Parathyroid adenoma (tissue), 2 donors: ENCODE data around the gene GRAMD1B.

Experiments
- H2AFZ ChIP-seq: fragments of 300-600 bp; sonication (generic); one replicate; pipeline ENCODE4 v1.7.0; 2017; ENCODE audit warnings: antibody characterized with exemption, mild to moderate bottlenecking
- H3K27ac ChIP-seq: fragments of 300-600 bp; sonication (generic); one replicate; pipeline ENCODE4 v1.7.0; 2017
- H3K27me3 ChIP-seq: fragments of 300-600 bp; sonication (generic); one replicate; pipeline ENCODE4 v1.7.0; 2017; ENCODE audit warnings: low read length; ENCODE audit not compliant: control insufficient read depth, insufficient read depth
- H3K36me3 ChIP-seq: fragments of 300-600 bp; sonication (generic); one replicate; pipeline ENCODE4 v1.7.0; 2017; ENCODE audit warnings: low read length; ENCODE audit not compliant: control insufficient read depth, insufficient read depth
- H3K4me1 ChIP-seq: fragments of 300-600 bp; sonication (generic); one replicate; pipeline ENCODE4 v1.7.0; 2017; ENCODE audit warnings: control low read depth
- H3K4me2 ChIP-seq: fragments of 300-600 bp; sonication (generic); one replicate; pipeline ENCODE4 v1.7.0; 2017; ENCODE audit warnings: low read length
- H3K4me3 ChIP-seq: fragments of 300-600 bp; sonication (generic); one replicate; pipeline ENCODE4 v1.7.0; 2017; ENCODE audit warnings: low read depth, low read length
- H3K79me2 ChIP-seq: fragments of 300-600 bp; sonication (generic); one replicate; pipeline ENCODE4 v1.7.0; 2017; ENCODE audit warnings: control low read depth
- H3K9ac ChIP-seq: fragments of 300-600 bp; sonication (generic); one replicate; pipeline ENCODE4 v1.7.0; 2017; ENCODE audit warnings: mild to moderate bottlenecking
- H3K9me3 ChIP-seq: fragments of 300-600 bp; sonication (generic); one replicate; pipeline ENCODE4 v1.7.0; 2017; ENCODE audit warnings: low read length; ENCODE audit not compliant: control insufficient read depth
- TF ChIP-seq, protein P1 (sequence below): fragments of 300-600 bp; sonication (generic); IDR thresholded peaks from one replicate; pipeline ENCODE4 v1.7.0; 2017; ENCODE audit warnings: antibody characterized with exemption, mild to moderate bottlenecking
- donor health status: primary hyperparathyroidism.

The GRAMD1B gene

DNA sequence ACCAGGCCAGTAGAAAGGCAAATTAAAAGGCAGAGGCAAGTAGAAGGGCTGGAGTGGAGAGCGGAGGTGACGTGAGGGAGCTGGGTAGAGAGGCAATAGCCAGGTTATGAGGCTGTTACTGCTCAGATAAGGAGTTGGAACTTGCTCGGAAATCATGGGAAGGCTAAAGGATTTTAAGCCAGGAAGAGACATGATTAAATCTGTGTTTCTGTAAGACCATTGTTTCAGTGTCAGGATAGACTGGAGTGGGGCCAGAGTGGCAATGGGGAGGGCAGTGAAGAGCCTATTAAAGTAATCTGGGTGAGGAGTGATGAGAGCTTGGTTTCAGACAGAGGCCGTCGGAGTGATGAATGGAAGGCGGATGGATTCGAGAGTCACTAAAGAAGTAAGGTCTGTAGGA is 39.0 kb downstream of the GRAMD1B start:
- Histone ChIP-seq H3K9ac (no peak overlapping the region), H3K27ac (no peak overlapping the region), H3K27me3 (no peaks in the 10 kb centered on the region), H3K4me3 (no peak overlapping the region), H3K36me3 (no peaks in the 10 kb centered on the region), H3K79me2 (no peaks in the 10 kb centered on the region), H3K4me1 (no peaks in the 10 kb centered on the region), H2AFZ (no peak overlapping the region), H3K9me3 (no peaks in the 10 kb centered on the region), H3K4me2 (no peak overlapping the region)
- TF ChIP-seq, protein P1, sequence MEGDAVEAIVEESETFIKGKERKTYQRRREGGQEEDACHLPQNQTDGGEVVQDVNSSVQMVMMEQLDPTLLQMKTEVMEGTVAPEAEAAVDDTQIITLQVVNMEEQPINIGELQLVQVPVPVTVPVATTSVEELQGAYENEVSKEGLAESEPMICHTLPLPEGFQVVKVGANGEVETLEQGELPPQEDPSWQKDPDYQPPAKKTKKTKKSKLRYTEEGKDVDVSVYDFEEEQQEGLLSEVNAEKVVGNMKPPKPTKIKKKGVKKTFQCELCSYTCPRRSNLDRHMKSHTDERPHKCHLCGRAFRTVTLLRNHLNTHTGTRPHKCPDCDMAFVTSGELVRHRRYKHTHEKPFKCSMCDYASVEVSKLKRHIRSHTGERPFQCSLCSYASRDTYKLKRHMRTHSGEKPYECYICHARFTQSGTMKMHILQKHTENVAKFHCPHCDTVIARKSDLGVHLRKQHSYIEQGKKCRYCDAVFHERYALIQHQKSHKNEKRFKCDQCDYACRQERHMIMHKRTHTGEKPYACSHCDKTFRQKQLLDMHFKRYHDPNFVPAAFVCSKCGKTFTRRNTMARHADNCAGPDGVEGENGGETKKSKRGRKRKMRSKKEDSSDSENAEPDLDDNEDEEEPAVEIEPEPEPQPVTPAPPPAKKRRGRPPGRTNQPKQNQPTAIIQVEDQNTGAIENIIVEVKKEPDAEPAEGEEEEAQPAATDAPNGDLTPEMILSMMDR: no peak

DNA sequence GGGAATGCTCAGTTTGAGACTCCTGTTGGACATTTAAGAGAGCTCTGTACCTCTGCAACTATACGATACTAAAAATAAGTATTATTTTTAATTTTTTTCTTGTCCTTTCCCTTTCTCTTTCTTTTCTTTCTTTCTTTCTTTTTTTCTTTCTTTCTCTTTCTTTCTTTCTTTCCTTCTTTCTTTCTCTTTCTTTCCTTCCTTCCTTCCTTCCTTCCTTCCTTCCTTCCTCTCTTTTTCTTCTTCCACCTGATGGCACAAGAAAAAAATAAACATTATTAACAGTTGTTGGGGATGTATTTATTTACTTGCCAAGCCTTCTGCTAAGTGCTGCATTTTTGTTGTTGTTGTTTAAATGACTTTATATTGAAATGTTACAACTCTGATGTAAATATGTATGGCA is 39.5 kb downstream of the GRAMD1B start:
- Histone ChIP-seq H3K9ac (no peak overlapping the region), H2AFZ (no peak overlapping the region), H3K36me3 (no peaks in the 10 kb centered on the region), H3K27ac (no peak overlapping the region), H3K4me2 (no peak overlapping the region), H3K79me2 (no peaks in the 10 kb centered on the region), H3K27me3 (no peaks in the 10 kb centered on the region), H3K9me3 (no peaks in the 10 kb centered on the region), H3K4me3 (no peak overlapping the region), H3K4me1 (no peaks in the 10 kb centered on the region)
- TF ChIP-seq, protein P1: no peak

DNA sequence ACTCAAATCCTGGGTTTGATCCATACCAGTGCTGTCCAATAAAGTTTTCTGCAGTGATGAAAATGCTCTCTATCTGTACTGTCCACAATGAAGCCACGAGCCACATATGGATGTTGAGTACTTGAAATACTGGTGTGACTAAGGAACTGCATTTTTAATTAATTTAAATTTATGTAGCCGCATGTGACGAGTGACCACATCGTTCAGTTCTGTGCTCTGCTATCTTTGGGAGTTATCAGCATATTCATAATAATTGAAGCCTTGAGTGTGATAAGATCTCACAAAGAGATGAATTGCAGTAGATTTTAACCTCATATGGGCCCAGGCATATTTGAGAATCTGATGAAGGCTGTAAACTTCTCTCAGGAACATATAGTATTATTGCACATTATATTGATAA is 40.8 kb downstream of the GRAMD1B start:
- Histone ChIP-seq H3K9ac (no peak overlapping the region), H3K36me3 (no peaks in the 10 kb centered on the region), H3K27ac (no peak overlapping the region), H3K4me1 (no peaks in the 10 kb centered on the region), H3K4me3 (no peak overlapping the region), H2AFZ (no peak overlapping the region), H3K27me3 (no peaks in the 10 kb centered on the region), H3K4me2 (no peak overlapping the region), H3K9me3 (no peaks in the 10 kb centered on the region), H3K79me2 (no peaks in the 10 kb centered on the region)
- TF ChIP-seq, protein P1: no peak

DNA sequence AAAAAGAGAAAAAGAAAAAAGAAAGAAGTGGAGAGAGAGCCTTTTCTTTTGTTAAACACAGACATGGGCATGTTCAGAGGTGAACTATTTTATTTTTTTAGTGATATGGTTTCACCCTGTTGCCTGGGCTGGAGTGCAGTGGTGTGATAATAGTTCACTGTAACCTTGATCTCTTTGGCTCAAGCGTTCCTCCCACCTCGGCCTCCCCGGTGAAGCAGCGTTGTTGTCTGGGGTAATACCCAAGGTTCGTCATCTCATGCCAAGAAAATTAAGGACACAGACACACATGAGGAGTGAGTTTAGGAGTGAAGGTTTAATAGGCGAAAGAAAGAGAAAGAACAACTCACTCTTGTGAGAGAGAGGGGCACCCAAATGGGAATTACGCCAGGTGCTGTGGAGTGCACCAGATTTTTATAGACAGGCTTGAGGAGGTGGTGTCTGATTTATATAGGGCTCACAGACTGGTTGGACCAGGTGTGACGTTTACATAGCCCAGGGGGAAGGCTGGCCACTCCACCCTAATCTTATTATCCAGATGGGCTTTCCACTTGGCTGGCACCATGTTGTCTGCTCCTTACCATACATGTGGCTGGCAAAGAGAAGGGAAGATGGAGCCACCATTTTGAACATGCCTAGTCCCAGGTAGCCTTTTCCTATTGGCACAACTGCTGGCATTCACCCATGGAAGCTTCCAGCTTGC is 42.3 kb downstream of the GRAMD1B start:
- Histone ChIP-seq H3K79me2 (no peaks in the 10 kb centered on the region), H3K4me3 (no peak overlapping the region), H3K36me3 (no peaks in the 10 kb centered on the region), H3K27me3 (no peaks in the 10 kb centered on the region), H3K4me2 (no peak overlapping the region), H3K9ac (no peak overlapping the region), H3K9me3 (no peaks in the 10 kb centered on the region), H2AFZ (no peak overlapping the region), H3K27ac (no peak overlapping the region), H3K4me1 (no peaks in the 10 kb centered on the region)
- TF ChIP-seq, protein P1: no peak
